ENCODE measurements around the gene AKAP10.

- no peak for TF ChIP-seq CTCF (IDR thresholded peaks at IDR 0.05; ENCODE audit: insufficient read depth, low read depth, low read length)
- TF ChIP-seq EZH2 (IDR thresholded peaks at IDR 0.05; ENCODE audit: insufficient read depth, low read length) = no peak
Measured at GRCh38 chr17:19991252-19991885, 13.7 kb upstream of the AKAP10 start.
